ENCODE data around the gene RHOBTB1. TPM values are rescaled to one million over a fixed set of nuclear protein-coding genes. Genes with fewer than 3 reads are reported as not detected.

The RHOBTB1 gene
- total RNA-seq, 4 donors from 2014 or later, result 16.7 to 37.3 (median 22.8) TPM

DNA sequence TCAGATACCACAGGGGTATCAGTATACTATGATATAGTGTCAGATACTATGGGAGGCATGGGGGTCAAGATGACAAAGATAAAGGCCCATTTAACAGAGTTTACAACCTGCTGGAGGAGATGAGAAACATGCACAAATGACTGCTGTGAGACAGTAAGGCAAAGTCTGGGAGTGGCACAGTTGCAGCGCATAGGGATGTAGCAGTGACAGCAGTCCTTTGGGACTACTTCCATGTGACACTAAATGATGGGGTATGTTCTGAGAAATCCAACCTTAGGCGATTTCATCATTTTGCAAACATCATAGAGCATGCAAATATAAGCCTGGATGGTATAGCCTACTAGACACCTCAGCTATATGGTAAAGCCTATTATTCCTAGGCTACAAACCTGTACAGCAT is 108.9 kb downstream of the RHOBTB1 start:
- TF ChIP-seq, protein P1, sequence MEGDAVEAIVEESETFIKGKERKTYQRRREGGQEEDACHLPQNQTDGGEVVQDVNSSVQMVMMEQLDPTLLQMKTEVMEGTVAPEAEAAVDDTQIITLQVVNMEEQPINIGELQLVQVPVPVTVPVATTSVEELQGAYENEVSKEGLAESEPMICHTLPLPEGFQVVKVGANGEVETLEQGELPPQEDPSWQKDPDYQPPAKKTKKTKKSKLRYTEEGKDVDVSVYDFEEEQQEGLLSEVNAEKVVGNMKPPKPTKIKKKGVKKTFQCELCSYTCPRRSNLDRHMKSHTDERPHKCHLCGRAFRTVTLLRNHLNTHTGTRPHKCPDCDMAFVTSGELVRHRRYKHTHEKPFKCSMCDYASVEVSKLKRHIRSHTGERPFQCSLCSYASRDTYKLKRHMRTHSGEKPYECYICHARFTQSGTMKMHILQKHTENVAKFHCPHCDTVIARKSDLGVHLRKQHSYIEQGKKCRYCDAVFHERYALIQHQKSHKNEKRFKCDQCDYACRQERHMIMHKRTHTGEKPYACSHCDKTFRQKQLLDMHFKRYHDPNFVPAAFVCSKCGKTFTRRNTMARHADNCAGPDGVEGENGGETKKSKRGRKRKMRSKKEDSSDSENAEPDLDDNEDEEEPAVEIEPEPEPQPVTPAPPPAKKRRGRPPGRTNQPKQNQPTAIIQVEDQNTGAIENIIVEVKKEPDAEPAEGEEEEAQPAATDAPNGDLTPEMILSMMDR (IDR thresholded peaks at IDR 0.05; ENCODE audit: low read depth), result no peak

- TF ChIP-seq, protein P1 (IDR thresholded peaks at IDR 0.05; ENCODE audit: low read depth), result no peak
Measured at GRCh38 chr10:60834401-60834800, 109.6 kb downstream of the RHOBTB1 start.

GRCh38 chr10:60828489-60828852 is 115.5 kb downstream of the RHOBTB1 start:
- TF ChIP-seq, protein P1 (IDR thresholded peaks at IDR 0.05; ENCODE audit: low read depth), result no peak

GRCh38 chr10:60827791-60828488 is 116.0 kb downstream of the RHOBTB1 start:
- TF ChIP-seq, protein P1 (IDR thresholded peaks at IDR 0.05; ENCODE audit: low read depth), result no peak

GRCh38 chr10:60825520-60825919 is 118.5 kb downstream of the RHOBTB1 start:
- TF ChIP-seq, protein P1 (IDR thresholded peaks at IDR 0.05; ENCODE audit: low read depth), result no peak

- TF ChIP-seq, protein P1 (IDR thresholded peaks at IDR 0.05; ENCODE audit: low read depth), result no peak
Measured at GRCh38 chr10:60823324-60823723, 120.7 kb downstream of the RHOBTB1 start.

DNA sequence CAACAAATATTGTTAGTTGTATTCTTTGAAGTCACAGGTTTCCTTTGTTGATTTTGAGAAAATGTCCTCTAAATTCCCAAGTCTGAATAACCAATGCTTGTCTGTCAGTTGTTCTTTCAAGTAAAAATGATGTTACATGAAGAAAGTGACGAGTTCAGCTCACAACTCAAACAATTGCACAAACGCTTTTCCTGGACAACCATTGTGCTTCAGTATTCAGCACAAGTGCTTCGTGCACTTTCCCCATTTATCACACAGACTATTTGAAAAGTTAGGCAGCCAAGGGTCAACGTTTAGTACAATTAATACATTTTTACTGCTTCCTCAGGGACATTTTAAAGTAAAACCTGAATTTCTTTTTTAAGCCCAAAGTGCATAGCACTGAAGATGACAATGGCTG is 121.2 kb downstream of the RHOBTB1 start:
- TF ChIP-seq, protein P1 (IDR thresholded peaks at IDR 0.05; ENCODE audit: low read depth), result no peak

All from subcutaneous adipose tissue (tissue), 4 donors.